Activated CD4-positive, alpha-beta T cell treated with anti-CD3 and anti-CD28 coated beads for 48 hours (primary cell): Measurements from ENCODE around the gene COL4A1.

Source experiments
- DNase-seq: peaks from one replicate; pipeline ENCODE4 v3.0.0-alpha.2; 2020

COL4A1 gene

DNA sequence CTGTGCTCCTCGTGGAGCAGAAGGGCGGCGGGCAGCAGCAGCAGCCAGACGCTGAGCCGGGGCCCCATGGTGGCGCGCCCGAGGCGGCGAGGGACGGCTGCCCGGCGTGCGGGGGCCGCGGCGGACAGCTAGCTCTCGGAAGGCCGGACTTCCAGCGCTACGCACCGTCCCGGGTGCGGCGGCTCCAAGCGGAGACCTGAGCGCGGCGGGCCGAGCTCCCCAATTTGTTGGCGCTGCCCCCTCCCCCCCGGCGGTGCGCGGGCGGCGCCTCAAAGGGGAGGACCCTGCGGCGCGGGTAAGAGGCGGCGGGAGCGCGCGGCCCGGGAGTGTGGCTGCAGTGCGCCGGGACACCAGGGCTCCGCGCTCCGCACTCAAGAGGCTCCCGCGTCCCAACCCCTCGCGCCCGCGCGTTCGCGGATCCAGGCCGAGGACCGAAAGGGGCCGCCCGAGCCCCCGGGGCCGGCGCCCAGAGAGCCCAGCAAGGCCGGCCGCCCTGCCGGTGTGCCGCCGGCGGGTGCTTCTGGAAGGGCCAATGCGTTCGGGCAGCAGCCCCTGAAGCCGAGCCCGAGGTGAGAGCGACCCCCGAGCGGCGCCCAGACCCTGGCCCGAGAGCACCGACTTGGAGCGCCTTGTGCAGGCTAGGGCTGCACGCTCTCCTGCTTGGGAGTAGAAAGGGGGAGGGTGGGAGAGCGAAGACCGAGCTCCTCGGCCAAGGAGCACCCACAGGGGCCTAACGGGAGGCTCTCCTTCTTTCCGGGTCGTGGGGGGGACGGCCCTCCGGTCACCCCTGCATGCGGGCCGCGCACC, at the start of gene COL4A1, which contains the start of gene COL4A2:
Gene COL4A1 (minus strand): TSS at position 198 of the 807 bp plus-strand sequence. CDS start 130 bp downstream, at position 68.
Gene COL4A2 (plus strand): TSS at position 325 of the 807 bp plus-strand sequence. CDS start 620 bp downstream, outside the sequence.
- DNase-seq = no peak

DNA sequence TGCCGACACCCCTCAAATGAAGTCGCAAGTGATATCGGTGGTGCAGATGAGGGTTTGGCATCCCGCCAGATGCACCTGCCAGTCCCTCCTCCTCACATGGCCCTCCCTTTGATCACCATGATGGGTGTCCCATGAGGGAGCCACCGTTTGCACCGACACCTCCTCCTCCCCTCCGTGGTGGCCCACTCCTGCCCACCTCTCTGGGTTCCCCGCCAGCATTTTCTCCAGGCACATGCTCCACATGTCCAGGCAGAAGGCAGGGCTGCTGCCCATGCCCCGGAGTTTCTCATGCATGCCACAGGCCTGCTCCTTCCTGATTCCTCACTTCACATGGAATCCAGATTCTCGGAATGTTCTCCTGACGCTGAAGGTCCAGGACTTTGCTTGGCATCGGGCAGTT, 49.4 kb upstream of the COL4A1 start:
- DNase-seq = no peak

DNA sequence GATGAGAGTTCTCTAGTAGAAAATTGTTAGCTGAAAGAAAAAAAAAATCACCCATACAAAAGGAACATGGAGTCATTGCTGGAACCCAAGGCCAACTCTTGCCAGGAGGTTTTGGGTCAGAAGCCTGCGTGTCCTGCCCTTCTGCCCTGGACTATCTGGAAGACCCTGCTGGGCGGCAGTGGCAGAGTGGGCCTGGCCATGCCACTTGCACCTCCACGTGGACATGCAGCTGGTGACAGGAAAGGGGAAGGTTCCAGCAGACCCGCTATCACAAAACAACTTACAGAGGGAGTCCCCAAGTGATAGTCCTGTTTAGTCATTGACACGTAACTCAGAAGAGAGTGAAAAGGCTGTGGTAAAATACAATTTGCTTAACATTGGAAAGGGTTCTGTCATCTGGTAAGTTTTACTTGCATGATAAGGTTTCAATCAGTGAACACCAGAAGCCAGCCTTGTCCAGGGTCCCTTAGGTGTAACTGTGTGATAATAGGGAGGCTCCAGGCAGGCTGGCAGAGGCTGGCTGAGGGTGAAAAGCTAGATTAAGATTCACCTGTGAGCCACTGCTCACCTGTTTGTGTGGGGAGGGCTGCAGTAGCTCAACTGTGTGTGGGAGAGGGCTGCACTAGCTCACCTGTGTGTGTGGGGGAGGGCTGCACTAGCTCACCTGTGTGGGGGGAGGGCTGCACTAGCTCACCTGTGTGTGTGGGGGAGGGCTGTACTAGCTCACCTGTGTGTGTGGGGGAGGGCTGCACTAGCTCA, 47.9 kb upstream of the COL4A1 start:
- DNase-seq = no peak

DNA sequence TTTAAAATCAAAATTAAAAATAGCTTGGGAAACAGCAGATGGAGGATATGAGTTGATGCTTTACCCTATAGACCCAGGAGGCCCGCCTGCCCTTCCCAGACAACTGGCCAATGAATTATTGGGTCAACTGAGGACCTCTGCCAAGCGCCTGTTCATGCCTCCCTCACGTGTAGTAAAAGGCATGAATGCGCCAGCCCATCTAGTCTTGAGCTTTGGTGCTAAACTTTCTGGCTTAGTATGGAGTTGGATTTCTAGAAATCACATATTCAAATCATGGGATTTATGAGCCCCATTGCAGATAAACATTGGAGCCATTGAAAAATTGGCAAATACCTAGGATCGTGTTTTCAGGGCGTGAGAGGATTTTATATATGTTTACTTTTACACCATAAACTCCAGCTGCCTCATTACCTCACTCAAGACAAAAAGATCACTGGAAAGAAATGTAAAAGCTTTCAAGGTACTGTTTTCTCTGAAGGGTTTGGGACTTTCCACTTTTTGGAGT, 47.2 kb upstream of the COL4A1 start:
- DNase-seq = no peak

DNA sequence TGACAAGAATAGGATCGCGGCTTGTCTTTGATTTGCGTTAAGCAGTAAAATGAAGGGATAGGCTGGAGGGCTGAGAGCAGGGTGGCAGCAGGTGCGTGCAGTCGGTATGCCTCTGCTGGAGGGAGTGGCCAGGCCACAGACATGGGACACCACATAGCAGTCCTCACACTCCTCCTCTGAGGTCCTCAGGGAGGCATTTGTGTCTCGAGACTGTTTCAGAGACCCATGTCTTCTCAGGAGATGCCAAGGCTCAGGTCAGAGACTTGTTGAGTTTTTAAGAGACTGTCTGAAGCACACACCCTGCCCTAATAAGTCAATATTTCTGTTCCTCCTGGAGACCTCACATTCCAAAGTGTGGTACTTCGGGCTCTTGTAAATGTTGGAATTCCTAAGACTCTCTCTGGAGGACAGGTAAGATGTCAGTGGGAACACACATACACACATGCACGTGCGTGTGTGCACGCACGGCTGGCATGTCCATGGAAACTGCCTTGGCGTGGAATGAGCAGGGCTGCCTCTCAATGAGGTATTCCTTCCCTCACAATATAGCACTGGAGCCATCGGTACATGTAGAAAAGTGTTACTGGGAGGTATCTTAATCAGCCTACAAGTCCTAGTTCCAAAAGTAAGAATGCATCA, 46.5 kb upstream of the COL4A1 start:
- DNase-seq = no peak

DNA sequence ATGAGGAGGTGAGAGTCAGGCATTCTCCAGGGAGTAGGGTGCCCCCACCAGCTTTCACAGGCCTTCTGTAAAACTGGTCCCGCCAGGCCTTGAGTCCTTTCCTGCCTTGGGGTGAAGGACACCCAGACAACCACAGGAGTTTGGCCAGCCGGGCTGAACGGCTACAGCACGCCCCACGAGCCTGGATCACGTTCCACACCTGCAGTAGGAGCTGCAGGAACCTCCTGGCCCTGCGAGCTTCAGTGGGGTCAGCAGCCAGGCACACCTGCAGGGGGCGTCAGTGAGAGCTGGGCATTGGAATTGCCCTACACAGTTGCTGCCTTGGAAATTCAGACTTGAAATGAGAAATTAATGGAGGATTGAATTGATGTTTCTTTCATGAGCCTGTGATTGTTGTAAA, 45.8 kb upstream of the COL4A1 start:
- peak; percentile 26 for DNase-seq

DNA sequence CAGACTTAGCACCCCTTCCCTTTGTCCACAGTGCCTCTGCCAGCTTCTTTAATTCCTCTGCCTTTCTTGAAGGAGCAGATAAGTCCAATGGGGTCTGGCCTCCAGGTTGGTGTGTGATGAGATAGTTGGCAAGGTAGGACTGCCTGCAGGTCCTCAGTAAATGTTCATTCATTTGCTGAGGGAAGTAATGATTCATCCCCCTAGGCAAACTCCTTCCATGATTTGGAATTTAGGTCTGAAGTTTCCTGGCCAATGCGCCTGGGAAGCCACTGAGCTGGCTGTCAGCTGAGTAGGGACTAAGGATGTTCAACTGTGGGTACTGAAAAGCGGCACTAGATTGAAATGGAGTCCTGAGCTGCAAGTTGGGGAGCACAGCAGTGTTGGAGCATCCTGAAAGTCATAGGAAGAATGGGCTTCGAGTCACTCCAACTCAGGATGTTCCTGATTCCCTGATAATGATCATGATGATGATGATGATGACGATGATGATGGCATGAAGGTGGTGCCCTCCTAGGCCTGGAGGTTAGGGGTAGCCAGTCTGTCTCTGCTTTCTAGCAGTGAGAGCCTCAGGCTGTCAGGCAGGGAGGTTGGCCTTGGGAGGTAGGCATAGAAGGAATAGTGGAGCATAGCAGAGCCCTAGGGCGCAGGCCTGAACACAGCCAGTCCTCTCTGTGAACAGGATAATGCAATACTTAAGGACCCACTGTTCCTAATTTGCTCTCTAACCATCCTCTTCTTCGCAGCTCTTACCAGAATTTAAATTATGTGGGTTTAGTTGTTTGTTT, 44.9 kb upstream of the COL4A1 start:
- no peak for DNase-seq

DNA sequence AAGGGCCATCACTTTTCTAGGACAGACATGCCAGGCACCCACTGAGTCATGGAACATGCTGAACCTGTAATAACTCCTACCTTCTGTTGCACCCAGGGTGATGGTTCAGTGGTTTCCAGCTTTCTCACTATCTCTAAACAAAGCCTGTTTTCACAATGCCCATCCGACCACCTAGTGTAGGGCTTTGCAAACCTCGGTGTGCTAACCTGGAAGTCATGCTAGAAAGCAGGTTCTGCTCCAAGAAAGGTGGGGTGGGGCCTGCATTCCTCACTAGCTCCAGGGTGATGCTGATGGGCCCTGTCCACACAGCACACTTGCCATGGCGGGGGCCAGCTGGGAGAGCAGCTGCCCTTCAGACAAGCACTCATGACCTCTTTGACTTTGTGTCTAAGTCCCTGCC, 43.6 kb upstream of the COL4A1 start:
- DNase-seq = no peak

DNA sequence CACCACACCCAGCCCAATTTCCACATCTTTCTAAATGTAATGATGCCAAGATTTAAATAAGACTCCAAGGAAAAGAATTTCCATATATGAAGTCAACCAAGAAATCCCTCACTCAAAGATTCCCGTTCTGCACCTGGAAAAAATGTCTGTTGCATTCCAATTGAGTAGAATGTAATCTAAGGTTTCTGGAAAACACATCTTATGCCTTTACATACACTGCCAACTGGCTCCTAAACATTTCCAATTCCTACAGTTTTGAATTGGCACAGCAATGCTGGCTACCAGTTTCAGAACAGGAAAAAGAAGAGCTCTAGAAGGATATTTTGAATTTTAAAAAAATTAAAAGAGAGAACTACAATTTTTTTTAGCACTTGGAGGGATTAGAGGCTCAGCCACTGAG, 43.1 kb upstream of the COL4A1 start:
- no peak for DNase-seq

DNA sequence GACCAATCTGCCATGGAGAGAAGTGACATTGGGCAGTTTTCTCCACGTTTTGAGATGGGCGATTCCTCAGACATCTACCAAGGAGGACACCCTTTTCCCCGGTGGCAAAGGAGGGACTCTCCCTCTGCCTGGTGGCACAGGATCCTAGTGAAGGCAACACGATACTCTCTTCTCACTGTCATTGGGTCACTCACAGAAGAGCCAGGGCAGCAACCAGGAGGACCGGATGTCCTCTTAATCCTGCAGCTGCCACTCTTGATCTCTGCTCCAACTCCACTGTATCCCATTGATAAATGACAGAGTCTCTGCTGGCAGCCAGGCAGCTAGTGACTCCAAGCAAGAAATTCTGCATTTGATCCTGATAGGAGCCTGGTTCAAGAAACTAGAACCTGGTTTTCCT, 42.3 kb upstream of the COL4A1 start:
- DNase-seq = no peak

DNA sequence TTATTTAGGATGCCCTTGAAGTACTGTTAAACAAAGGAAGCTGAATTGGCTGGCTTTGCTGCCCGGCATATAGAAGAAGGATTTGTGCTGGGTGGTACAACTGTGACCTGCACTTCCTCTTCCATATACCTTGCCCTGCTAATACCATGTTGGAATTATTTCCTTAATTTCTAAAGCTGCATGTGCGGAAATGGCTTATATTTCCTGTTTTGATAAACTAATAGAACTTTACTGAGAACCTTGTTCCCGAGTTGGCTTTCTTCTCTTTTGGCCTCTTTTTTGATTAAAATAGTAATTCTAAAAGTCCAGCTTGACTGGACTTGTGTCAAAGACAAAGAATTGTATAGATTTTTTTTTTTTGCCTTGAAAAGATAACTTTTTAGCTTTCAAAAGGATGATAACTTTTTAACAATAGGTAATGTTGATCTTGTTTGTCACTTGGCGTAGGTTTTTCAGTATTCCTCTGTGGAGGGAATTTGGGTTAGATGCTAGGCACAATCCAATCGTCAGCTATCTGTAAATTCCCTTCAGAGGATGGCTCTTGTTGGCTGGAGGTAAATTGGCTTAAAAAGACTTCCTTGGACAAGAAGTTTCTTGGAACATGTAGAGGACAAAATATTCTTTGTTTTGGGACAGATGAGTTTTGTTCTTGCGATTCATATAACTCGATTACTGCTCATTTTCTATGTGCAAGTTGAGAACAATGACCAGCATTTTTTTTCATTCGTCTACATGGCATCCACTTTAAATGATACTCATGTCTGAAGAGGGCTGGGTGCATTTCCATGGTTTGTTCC, 41.5 kb upstream of the COL4A1 start:
- no peak for DNase-seq

DNA sequence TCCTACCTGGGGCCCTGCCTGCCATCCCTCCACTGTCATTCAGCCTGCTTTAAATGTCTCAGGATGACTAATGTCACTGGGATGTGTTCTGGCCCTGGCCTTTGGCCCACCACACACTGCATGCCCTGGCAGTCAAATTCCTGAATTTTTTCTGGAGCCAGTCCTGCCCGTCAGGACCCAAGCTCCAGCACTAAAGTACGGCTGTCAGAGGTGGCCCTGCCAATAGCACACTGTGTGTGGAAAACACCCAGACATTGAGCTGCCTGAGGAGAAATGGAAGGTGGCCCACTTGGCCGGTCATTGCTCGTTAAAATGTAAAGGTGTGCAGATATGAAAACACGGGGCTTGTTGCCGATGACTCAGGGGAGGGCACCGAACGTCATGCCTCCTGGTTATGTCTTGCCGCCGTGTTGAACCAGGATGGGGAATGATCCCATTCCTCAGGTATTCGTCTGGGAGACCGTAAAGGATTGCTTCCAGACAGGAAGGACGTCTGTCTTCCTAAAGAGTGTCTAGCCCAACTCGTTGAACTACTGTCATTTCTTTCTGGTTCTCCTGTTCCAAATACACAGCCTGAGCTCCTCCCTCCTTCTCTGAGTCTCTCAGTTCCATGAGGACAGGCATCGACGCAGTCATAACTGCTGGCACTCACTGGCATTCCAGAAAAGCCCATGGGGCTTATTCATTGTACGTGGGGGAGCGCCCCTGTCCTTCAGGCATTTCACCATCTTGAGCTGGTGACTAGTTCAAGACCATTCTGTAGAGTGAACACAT, 40.8 kb upstream of the COL4A1 start:
- DNase-seq = no peak

DNA sequence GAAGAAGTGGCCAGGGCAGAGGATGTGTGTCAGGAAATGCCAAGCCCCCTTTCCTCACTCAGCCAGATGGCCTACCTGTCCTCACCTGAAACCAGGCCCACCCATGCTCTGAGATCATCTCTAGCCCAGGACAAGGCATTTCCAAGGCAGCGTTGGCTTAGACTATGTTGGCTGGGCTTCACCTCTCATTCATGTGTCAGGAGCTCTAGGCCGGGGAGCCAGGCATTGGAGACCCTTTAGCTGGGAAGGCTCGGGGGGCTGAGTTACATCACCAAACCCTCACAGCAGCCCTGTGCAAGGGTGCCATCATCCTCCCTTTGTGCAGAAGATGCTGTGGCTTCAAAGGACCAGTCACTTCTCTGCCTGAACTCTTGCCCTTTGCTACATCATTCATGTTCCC, 40.1 kb upstream of the COL4A1 start:
- no peak for DNase-seq

DNA sequence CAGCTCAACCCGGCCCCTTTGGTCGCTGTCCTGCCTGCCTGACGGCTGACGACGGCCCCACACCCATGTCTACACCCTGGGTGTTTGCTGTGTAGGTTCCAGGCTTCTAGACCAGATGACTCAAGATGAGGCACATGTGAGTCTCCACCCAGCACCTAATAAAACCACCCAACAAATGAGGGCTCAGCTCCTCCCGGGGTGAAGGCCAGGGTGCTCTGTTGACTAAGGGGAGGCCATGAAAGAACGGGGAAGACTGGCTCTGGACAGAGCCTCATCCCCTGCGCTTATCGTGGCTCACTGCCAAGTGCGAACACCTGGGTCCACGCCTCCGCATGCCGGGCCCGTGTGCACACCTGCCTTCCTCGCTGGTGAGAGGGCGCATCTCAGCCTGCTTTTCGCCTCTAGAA, 39.7 kb upstream of the COL4A1 start:
- no peak for DNase-seq

DNA sequence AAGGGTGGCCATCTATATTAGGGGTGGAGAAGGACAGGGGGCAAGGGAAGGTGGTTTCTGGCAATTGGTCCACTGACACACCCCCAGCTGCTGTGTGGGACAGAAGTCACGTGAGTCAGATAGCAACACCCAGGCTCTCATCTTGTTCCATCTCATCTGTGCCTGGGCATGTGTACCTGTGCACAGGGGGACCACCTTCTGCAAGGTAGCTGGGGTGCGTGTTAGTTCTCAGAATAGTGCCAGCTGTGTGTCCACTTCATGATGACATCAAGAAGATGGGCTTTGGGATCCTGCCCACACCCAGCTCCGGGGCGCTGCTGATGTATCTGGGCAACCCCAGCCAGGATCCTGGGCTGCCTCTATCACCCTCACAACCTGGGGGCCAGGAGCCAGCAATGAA, 38.7 kb upstream of the COL4A1 start:
- no peak for DNase-seq

DNA sequence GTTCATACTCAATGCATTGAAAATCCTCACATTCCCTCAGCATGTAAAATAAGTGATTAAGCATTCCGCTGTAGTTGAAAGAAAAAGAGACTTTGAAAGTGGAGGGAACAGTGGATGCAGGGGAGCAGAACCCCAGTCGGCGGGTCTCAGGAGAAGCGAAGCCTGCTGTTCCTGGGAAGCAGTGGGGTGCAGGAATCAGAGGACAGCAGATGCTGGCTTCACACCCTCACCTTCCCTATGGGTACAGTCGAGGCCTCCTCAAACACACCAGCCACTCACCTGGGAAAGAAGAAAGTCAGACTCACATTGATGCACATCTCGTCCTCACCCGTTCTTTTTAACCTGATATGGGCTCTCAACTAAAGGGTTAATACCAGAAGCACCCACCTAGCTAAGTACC, 38.3 kb upstream of the COL4A1 start:
- no peak for DNase-seq

DNA sequence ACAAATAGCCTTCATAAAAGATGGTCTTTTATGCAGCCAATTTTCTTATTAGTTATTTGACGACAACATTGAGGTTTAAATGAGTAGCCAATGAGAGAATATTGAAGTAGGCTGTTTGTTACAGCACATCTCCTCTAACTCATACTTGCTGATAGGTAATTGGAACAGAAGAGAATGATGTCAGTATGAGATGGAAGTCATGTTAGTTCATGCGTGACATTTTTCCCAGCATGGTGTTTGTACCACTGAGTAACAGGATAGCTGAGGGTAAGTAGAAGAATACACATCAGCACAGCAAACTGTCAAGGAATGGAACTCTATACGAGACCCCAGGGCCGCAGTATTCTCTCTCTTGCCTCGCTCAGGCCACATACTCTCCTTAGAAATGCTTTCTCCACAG, 37.4 kb upstream of the COL4A1 start:
- no peak for DNase-seq

DNA sequence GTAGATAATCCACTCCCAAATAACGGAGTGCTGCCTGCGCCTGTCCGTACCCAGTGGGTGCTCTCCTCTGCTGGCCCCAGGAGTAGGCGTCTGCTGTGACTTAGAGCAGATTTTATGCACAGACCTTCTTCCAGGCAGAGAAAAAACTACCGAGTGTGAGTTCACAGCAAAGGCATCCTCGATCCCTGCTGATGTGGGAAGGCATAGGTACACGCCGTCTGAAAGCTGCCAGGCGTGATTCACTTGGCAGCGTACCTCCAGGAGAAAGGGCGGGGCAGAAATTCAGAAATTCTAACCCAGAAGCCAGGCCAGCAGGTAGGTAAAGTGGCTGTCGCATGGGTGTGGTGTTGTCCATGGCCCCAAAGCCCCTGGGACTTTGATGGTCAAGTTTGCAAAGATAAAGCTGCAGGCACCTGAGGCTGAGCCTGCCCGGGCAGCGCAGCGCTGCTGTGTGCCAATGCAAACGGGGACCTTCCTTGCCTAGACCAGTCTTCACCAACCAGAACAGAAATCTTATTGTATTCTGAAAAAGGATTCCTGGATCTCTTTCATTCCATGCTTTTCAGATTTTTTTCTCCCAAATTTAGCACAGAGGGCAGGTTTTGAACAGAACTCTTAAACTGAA, 36.4 kb upstream of the COL4A1 start:
- no peak for DNase-seq

DNA sequence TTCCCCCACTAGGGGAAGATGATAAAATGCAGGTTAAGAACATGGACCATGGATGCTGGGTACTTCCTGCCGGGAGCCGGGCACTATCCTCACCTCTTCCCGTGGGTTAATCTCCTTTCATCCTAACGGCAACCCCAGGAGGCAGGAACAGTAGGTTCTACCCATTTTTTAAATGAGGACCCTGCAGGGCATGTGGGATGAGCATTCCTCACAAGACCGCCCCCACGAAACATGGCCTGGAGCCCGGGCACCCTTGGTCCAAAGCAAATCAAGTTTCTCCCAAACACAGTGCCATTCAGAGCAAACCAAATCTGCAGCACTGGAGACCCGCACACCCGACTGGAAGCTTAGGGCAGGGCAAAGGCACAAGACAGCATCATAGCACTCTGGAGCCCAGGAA, 35.5 kb upstream of the COL4A1 start:
- no peak for DNase-seq

DNA sequence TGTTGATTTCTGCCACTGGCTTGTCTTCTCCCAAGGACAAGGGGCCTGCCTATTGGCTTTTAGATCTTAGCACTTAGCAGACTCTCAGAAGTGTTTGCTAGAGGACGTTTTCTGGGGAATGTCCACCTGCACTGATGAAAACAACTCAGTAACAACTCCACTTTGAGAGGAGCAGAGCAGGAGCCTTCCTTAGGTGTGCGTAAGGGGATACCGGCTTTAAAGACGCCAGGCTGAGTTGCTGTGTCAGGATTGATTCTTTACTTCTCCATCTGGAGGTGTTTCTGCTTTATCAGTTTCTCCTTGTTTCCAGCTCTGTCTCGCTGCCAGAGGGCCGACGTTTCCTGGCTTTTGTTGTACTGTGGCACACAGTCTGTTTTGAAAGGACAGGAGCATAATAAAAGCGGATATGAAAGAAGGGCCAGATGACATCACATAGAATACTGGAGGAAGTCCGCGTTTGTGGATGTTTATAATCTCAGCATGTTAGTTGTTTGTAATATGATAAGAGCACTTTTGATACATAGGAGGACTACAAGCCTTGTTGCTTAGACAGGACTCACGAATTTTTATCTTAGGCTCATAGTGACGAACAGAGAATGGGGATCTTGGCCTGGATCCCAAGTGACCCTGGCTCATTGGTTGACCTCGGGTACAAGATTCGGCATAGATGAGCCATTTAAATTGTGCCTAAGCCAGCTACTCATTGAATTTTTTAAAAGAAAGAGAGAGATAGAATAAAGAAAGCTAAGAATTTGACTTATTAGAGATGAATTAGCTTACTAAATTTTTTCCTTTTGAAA, 34.7 kb upstream of the COL4A1 start:
- no peak for DNase-seq
